GM23248 (cell line): ENCODE measurements around the gene ACP1. TPM values are rescaled to one million over a fixed set of nuclear protein-coding genes. Genes with fewer than 3 reads are reported as not detected.
"Not testable (repeated sequence)": the region's sequence is repeated elsewhere in the genome, so short reads cannot be mapped to it uniquely, and the experiment has no call there.

Source experiments
- DNase-seq: peaks from one replicate; pipeline ENCODE4 v3.0.0-alpha.2; 2015
- H2AFZ ChIP-seq: fragments of 200-600 bp; sonication (generic); 2 replicates; pipeline ENCODE4 v1.6.1; 2016; ENCODE audit warnings: antibody characterized with exemption
- H3F3A ChIP-seq: fragments of 200-600 bp; sonication (generic); 2 replicates; pipeline ENCODE4 v1.6.1; 2016; ENCODE audit warnings: mild to moderate bottlenecking, antibody characterized with exemption, mixed run types; ENCODE audit not compliant: insufficient read depth
- H3K27ac ChIP-seq: fragments of 200-600 bp; sonication (generic); 2 replicates; pipeline ENCODE4 v1.5.1; 2016; ENCODE audit warnings: mild to moderate bottlenecking
- H3K27me3 ChIP-seq: fragments of 200-600 bp; sonication (generic); replicated peaks from 2 replicates; pipeline ENCODE4 v1.6.1; 2016; ENCODE audit warnings: mild to moderate bottlenecking; ENCODE audit not compliant: insufficient read depth
- H3K36me3 ChIP-seq: fragments of 200-600 bp; sonication (generic); 2 replicates; pipeline ENCODE4 v1.6.1; 2016; ENCODE audit warnings: low read depth, mild to moderate bottlenecking
- H3K4me1 ChIP-seq: fragments of 200-600 bp; sonication (generic); 2 replicates; pipeline ENCODE4 v1.6.1; 2016; ENCODE audit warnings: mild to moderate bottlenecking; ENCODE audit not compliant: insufficient read depth
- H3K4me2 ChIP-seq: fragments of 200-600 bp; sonication (generic); one replicate; pipeline ENCODE4 v1.6.1; 2016; ENCODE audit warnings: mild to moderate bottlenecking; ENCODE audit not compliant: unreplicated experiment
- H3K4me3 ChIP-seq: fragments of 200-600 bp; sonication (generic); 2 replicates; pipeline ENCODE4 v1.5.1; 2016; ENCODE audit warnings: mild to moderate bottlenecking
- H3K79me2 ChIP-seq: fragments of 200-600 bp; sonication (generic); 2 replicates; pipeline ENCODE4 v1.6.1; 2016; ENCODE audit warnings: mild to moderate bottlenecking; ENCODE audit not compliant: insufficient read depth
- H3K9ac ChIP-seq: fragments of 200-600 bp; sonication (generic); 2 replicates; pipeline ENCODE4 v1.6.1; 2016; ENCODE audit warnings: mild to moderate bottlenecking
- H3K9me2 ChIP-seq: fragments of 200-600 bp; sonication (generic); 2 replicates; pipeline ENCODE4 v1.6.1; 2016; ENCODE audit warnings: mixed run types, mild to moderate bottlenecking, moderate library complexity; ENCODE audit not compliant: insufficient read depth
- H3K9me3 ChIP-seq: fragments of 200-600 bp; sonication (generic); one replicate; pipeline ENCODE4 v1.6.1; 2017; ENCODE audit warnings: low read depth
- H4K20me1 ChIP-seq: fragments of 200-600 bp; sonication (generic); 2 replicates; pipeline ENCODE4 v1.6.0; 2016; ENCODE audit not compliant: insufficient read depth
- EZH2 ChIP-seq: fragments of 200-600 bp; sonication (generic); IDR thresholded peaks from 2 replicates; pipeline ENCODE4 v1.6.1; 2018; ENCODE audit warnings: antibody characterized with exemption, mild to moderate bottlenecking; ENCODE audit not compliant: insufficient read depth, poor library complexity, severe bottlenecking
- EZH2phosphoT487 ChIP-seq: fragments of 200-600 bp; sonication (generic); IDR thresholded peaks from 2 replicates; pipeline ENCODE4 v1.6.1; 2018; ENCODE audit warnings: antibody characterized with exemption, moderate library complexity, mild to moderate bottlenecking, low read depth; ENCODE audit not compliant: insufficient read depth
- WGBS, 2 experiments: methylation state at CpG; one replicate each; pipeline ENCODE4 v1.1.6; 2015 to 2017; ENCODE audit warnings: low lambda C conversion rate in 2 of 2, low coverage in 1 of 2; ENCODE audit errors: missing lambda C conversion rate in 2 of 2; 5-methylcytosine and 5-hydroxymethylcytosine counted together
- in situ Hi-C: fragments of 300-500 bp; cut with MboI; formaldehyde crosslinking; loops from 2 replicates; pipeline ENCODE4 v1.15.0; 2020
- polyA plus RNA-seq: library from polyadenylated mRNA; unstranded; fragments of >200 nt; fragmentation: Nextera tagmentation; extraction: Ambion mirVana; gene quantifications from 2 replicates; pipeline ENCODE4 v1.2.1, GENCODE V29; 2016
- total RNA-seq: library from RNA; depleted of rRNA; stranded (reverse); fragments of >200 nt; shearing (Covaris generic); gene quantifications from 2 replicates; pipeline ENCODE4 v1.2.3, GENCODE V29; 2014

Gene ACP1
- total and polyA plus RNA-seq, 2 experiments from 2014 or later: 116 to 156 TPM

DNA sequence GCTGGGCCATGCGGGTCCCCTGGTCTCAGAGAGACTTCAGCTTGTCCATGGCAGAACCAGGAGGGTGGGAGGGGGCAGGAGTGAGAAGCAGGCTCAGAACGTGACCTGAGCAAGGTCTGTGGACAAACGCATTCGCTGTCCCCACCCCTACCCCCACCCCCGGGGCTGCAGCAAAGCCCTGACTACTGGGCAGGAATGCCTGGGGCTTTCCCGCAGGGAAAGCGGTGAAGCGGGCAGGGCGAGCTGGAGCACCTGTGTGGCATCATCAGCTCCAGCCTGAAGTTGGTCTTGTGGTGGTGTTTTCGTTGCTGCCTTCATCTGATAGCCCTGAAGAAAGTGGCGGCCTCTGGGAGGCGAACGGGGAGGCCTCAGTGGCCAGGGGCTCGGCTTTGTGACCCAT, 49.2 kb downstream of the ACP1 start:
- Histone ChIP-seq H3K9me2 (no peaks in the 10 kb centered on the region), H3K9me3 (no peaks in the 10 kb centered on the region), H3K4me2 (no peak overlapping the region), H3K4me3 (no peak overlapping the region), H3K27ac (no peak overlapping the region), H3K79me2 (no peaks in the 10 kb centered on the region), H3K36me3 (no peaks in the 10 kb centered on the region), H3K9ac (no peak overlapping the region), H3F3A (no peaks in the 10 kb centered on the region), H3K4me1 (no peaks in the 10 kb centered on the region), H4K20me1 (no peaks in the 10 kb centered on the region), H2AFZ (no peak overlapping the region), H3K27me3 (no peaks in the 10 kb centered on the region)
- no peak for TF ChIP-seq EZH2phosphoT487
- TF ChIP-seq EZH2: no peak
- in situ Hi-C loops: no loop called here
- 56 to 60% methylated on average over 14 of the region's 14 CpGs for WGBS, 2 experiments
- no peak for DNase-seq

GRCh38 chr2:314561-315336, 50.0 kb downstream of the ACP1 start:
- Histone ChIP-seq H3K4me3 (no peak overlapping the region), H3K4me1 (no peaks in the 10 kb centered on the region), H3K9ac (no peak overlapping the region), H3F3A (no peaks in the 10 kb centered on the region), H2AFZ (no peak overlapping the region), H3K27me3 (no peaks in the 10 kb centered on the region), H3K4me2 (no peak overlapping the region), H3K27ac (no peak overlapping the region), H3K36me3 (no peaks in the 10 kb centered on the region), H3K79me2 (no peaks in the 10 kb centered on the region), H4K20me1 (no peaks in the 10 kb centered on the region), H3K9me2 (no peaks in the 10 kb centered on the region), H3K9me3 (no peaks in the 10 kb centered on the region)
- DNase-seq: no peak
- WGBS, 2 experiments: 82 to 85% methylated on average over 56 of the region's 56 CpGs
- in situ Hi-C loops: no loop called here
- TF ChIP-seq EZH2 (no peak), EZH2phosphoT487 (no peak)

- H3K27me3 ChIP-seq, H3K4me1 ChIP-seq, H4K20me1 ChIP-seq, H3K4me3 ChIP-seq, H3K36me3 ChIP-seq, in situ Hi-C loops, H3K9ac ChIP-seq, H3F3A ChIP-seq, H3K27ac ChIP-seq, H3K4me2 ChIP-seq, H3K79me2 ChIP-seq, H2AFZ ChIP-seq, H3K9me2 ChIP-seq, H3K9me3 ChIP-seq, DNase-seq: not testable (repeated sequence)
- 17 to 21% methylated on average over 6 of the region's 6 CpGs for WGBS, 2 experiments
Measured at GRCh38 chr2:315925-316324, 51.2 kb downstream of the ACP1 start.

GRCh38 chr2:316381-316780, 51.6 kb downstream of the ACP1 start:
- no peaks in the 10 kb centered on the region for H3K9me3 ChIP-seq

More at GRCh38 chr2:316381-316780, 51.6 kb downstream of the ACP1 start:
- H3K36me3 ChIP-seq: no peaks in the 10 kb centered on the region
- H3F3A ChIP-seq: no peaks in the 10 kb centered on the region
- no peaks in the 10 kb centered on the region for H3K9me2 ChIP-seq
- whole genome bisulfite sequencing, 2 experiments: 74 to 84% methylated on average over 11 to 12 of the region's 12 CpGs
- H4K20me1 ChIP-seq: no peaks in the 10 kb centered on the region
- H2AFZ ChIP-seq: no peak overlapping the region
- no peak overlapping the region for H3K27ac ChIP-seq
- no peaks in the 10 kb centered on the region for H3K4me1 ChIP-seq
- DNase-seq: no peak
- TF ChIP-seq EZH2 (no peak), EZH2phosphoT487 (no peak)
- H3K27me3 ChIP-seq: no peaks in the 10 kb centered on the region
- no peak overlapping the region for H3K4me3 ChIP-seq
- no peak overlapping the region for H3K4me2 ChIP-seq
- no peaks in the 10 kb centered on the region for H3K79me2 ChIP-seq
- in situ Hi-C loops: no loop called here
- H3K9ac ChIP-seq: no peak overlapping the region
